IPS-11a (cell line): ENCODE results near the gene SNAPC2.
A peak's percentile ranks its signal among the peaks of the same experiment; 100 is the strongest.
"Not testable (repeated sequence)": the region's sequence is repeated elsewhere in the genome, so short reads cannot be mapped to it uniquely, and the experiment has no call there.

ENCODE experiments used
- H3K4me3 ChIP-seq: one replicate; pipeline ENCODE4 v1.5.1; 2013; ENCODE audit warnings: low read depth, low read length, control low read depth

SNAPC2 gene

DNA sequence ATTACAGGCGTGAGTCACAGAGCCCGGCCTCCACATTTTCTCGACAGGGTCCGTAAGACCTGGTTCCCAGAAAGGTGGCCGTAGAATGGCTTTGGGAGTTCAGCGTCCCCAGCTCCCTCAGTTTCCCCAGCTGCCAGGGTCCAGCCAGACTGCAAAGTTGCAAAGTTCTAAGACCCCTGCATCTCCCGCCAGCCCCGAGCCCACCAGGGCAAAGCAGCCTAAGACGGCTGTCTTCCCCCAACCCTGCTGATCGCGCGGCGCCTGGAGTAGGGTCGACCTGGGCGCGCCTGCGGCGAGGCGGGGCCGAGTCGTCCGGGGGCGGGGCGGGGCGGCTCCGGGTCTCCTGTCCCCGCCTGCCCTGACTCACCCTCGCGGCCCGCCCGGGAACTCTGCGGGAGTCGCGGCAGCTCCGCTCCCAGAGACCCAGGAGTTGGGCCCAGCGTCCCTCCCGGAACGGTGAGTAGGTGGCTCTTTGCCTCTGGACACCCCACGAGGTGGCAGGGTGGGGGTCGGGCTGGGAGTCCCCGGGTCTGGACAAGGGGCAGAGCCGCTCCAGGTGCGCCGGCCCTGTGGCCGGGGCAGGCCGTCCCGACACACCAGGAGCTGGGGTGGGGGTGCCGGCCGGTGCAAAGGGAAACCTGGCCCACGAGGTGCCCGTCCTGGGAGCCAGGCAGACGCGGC lies 31.9 kb upstream of the SNAPC2 start, which contains the start of gene LRRC8E:
LRRC8E (plus strand) TSS at position 366 of the 681 bp plus-strand sequence. CDS start 7,094 bp downstream, outside the sequence.
- H3K4me3 ChIP-seq: peak within 1 kb of the TSS; percentile 50

DNA sequence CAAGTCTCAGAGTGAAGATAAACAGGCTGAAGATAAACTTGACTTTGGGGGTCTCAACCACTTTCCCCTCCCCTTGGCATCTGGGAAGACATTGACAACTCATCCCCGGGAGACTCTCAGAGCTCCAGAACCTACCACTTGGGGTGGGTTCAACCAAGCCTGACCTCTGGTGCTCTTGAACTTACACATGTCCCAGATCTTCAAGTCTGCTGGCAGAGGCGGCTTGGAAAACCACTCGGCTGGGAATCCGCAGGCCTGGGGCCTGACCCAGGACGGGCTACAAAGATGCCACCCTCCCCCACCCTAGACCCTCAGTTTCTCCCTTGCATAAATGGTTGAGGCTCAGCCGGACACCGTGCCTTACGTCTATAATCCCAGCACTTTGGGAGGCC lies 31.3 kb upstream of the SNAPC2 start:
- H3K4me3 ChIP-seq: peak overlapping the region; percentile 50

DNA sequence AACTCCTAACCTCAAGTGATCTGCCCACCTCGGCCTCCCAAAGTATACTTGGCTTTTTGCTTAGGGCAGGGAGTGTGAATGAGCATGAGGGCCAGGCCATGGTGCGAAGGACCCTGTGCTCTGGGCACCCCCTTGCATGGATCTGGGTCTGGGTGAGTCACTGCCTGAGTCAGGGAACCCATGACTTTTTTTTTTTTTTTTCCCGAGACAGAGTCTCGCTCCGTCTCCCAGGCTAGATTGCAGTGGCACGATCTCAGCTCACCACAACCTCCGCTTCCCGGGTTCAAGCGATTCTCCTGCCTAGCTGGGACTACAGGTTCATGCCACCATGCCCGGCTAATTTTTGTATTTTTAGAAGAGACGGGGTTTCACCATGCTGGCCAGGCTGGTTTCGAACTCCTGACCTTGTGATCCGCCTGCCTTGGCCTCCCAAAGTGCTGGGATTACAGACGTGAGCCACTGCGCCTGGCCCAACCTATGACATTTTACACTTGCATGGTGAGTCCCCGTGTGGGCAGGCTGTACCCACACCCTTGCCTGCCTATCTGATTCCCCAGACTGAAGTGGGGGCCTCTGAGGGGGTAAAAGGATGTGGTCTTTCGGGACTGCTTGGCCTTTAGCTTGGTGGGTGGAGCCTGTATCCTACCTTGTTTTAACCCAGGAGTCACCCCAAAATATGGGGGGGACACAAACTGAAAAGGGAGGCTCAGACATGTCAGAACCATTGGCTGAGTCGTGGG lies 26.6 kb upstream of the SNAPC2 start:
- not testable (repeated sequence) for H3K4me3 ChIP-seq

DNA sequence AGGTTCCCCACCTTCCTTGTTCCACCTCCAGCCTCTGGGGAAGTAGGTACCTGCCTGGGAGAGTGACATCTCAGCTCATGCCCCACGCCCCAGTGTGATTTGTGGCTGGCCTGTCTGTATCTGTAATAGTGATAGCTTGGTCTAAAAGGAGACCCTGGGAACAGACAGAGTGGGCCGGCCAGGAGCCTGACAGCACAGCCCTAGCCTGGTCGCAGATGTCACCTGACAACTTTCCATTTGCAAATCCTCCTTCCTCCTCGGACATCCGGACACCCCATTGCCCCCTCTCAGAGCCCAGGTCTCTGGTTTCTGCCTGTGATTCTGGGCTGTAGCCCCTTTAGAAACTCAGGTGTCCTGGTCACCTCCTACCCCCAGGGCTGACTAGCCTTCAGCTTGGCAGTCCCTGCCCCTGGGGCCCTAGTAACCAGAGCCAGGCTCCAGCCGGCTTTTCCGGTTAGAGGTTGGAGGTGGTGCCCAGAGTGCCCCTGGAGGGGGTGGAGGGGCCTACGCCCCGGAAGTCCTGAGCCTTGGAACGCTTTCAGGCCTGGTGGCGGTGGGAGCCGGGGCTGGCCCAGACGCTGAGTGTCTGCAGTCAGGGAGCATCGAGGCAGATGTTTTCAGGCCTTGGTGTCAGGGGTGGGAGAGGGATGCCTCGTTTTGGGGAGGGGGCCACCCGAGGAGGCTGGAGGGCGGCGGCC lies 25.4 kb upstream of the SNAPC2 start:
- no peak overlapping the region for H3K4me3 ChIP-seq

DNA sequence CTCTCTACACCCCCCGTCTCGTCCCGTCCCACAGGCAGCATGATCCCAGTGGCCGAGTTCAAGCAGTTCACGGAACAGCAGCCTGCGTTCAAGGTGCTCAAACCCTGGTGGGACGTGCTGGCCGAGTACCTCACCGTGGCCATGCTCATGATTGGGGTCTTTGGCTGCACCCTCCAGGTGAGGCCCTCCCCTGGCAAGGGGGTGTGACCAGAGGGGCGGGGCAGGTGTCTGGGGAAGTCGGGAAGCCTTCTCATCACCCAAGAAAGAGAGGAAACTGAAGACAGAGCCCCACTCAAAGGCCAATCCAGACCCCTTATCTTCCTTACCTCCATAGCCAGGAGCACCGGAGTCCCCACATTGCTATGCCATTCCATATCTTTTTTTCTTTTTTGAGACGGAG lies 24.6 kb upstream of the SNAPC2 start:
- H3K4me3 ChIP-seq: no peak overlapping the region

DNA sequence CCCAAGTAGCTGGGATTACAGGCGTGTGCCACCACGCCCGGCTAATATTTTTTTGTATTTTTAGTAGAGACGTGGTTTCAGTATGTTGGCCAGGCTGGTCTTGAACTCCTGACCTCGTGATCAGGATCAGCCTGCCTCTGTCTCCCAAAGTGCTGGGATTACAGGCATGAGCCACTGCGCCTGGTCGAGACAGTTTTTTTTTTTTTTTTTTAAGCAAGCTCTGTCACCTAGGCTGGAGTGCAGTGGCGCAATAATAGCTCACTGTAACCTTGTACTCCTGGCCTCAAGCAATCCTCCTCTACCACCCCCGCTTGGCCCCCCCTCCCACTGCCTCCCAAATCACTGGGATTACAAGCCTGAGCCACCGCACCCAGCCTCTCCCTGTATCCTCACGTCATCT lies 22.8 kb upstream of the SNAPC2 start:
- H3K4me3 ChIP-seq: no peak overlapping the region

DNA sequence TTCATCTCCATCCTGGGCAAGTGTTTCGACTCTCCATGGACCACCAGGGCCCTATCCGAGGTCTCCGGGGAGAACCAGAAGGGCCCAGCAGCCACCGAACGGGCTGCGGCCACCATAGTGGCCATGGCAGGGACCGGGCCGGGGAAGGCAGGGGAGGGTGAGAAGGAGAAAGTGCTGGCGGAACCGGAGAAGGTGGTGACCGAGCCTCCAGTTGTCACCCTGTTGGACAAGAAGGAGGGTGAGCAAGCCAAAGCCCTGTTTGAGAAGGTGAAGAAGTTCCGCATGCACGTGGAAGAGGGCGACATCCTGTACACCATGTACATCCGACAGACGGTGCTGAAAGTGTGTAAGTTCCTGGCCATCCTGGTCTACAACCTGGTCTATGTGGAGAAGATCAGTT lies 21.2 kb upstream of the SNAPC2 start:
- H3K4me3 ChIP-seq: no peak overlapping the region

DNA sequence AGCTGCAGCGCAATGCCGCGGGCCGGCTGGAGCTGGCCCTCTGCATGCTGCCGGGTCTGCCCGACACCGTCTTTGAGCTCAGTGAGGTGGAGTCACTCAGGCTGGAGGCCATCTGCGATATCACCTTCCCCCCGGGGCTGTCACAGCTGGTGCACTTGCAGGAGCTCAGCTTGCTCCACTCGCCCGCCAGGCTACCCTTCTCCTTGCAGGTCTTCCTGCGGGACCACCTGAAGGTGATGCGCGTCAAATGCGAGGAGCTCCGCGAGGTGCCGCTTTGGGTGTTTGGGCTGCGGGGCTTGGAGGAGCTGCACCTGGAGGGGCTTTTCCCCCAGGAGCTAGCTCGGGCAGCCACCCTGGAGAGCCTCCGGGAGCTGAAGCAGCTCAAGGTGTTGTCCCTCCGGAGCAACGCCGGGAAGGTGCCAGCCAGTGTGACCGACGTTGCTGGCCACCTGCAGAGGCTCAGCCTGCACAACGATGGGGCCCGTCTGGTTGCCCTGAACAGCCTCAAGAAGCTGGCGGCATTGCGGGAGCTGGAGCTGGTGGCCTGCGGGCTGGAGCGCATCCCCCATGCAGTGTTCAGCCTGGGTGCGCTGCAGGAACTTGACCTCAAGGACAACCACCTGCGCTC lies 20.3 kb upstream of the SNAPC2 start:
- no peak overlapping the region for H3K4me3 ChIP-seq

DNA sequence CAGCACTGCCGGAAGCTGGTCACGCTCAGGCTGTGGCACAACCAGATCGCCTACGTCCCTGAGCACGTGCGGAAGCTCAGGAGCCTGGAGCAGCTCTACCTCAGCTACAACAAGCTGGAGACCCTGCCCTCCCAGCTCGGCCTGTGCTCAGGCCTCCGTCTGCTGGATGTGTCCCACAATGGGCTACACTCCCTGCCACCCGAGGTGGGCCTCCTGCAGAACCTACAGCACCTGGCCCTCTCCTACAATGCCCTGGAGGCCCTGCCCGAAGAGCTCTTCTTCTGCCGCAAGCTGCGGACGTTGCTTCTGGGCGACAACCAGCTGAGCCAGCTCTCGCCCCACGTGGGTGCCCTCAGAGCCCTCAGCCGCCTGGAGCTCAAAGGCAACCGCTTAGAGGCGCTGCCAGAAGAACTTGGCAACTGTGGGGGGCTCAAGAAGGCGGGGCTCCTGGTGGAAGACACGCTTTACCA lies 19.7 kb upstream of the SNAPC2 start:
- no peak overlapping the region for H3K4me3 ChIP-seq

DNA sequence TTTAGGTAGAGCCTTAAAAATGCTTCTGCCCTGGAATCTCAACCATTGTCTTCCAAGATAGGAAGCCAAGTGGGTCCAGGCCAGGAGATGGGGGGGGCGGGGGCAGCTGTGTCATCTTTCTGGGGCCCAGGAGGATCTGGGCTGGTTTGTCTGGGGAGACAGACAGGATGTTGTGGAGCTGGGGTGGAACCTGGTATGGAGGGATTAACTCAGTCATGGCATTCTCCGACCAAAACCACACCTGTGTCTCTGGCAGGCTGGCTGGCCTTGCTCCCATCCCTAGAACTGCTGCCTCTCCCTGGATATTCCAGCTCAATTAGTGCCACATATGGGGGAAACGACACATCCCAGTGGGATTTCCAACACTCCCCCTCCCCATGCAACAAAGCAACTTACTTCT lies 19.2 kb upstream of the SNAPC2 start:
- H3K4me3 ChIP-seq: no peak overlapping the region

DNA sequence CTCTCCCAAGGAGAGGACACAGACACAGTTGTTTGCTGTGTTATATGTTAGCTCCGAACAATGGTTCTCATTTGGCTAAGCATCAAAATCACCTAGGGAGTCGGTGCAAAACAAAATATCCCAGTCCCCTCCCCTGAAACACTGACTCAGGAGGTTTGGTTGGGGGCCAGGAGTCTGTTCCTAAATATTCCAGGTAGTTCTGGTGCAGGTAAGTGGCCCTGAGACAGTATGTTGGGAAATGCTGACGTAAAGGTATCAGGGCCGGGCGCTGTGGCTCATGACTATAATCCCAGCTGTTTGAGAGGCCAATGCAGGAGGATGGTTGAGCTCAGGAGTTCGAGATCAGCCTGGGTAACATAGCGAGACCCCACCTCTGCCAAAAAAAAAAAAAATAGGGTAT lies 18.8 kb upstream of the SNAPC2 start:
- no peak overlapping the region for H3K4me3 ChIP-seq

DNA sequence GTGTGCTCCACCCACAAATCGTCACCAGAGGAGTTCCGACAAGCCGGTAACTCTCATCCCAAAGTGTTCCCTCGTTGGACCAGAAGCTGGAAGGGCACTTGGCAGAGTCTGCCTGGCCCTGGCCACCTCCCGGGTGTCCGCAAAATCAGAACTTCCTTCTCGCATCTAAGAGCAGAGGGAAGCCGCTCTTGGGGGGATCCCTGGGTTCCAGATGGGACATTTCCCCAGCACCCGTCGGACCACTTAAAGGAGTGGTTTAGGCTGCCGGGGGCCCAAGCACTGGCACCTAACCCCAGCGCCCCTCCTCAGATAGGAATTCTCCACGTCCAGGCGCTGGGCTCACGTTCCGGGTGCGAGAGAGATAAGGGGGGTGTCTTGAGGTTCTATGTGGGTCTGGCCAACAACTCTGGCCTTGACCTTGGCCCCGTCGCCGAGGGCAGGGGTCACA lies 17.3 kb upstream of the SNAPC2 start:
- peak overlapping the region; percentile 83 for H3K4me3 ChIP-seq

DNA sequence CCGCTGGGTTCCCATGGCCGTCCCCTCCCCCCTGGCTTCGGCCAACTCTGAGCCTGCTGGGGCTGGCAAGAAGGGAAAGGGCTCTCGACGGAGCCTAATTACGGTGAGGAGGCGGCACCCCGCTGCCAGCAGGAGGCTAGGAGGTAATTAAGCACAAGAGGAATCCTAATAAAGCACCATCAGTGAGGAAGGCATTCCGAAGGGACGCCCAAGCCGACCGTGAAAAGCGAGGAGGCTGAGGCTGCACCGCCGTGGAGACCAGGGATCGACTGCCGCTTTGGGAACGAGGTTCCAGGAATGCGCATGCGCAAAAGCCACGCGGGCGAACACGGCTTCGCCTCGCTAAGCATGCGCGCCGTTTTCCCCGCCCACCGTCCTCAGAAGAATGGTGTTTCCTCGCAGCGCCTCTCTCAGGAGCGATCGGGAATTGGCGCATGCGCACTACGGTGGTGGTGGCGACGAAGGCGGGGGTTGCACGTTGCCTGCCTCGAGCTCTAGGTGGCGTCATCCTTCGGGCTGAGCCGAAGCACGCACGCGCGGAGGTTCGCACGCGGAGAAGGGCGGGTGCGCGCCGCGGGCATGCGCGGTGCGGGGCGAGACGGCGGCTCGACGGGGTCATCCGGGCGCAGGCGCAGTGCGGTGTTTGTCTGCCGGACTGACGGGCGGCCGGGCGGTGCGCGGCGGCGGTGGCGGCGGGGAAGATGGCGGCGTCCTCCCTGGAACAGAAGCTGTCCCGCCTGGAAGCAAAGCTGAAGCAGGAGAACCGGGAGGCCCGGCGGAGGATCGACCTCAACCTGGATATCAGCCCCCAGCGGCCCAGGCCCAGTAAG lies 16.7 kb upstream of the SNAPC2 start, which contains the start of gene MAP2K7:
MAP2K7 (plus strand) TSS at position 634 of the 830 bp plus-strand sequence; CDS start at position 702, 68 bp downstream.
- peak within 1 kb of the TSS; percentile 83 for H3K4me3 ChIP-seq

DNA sequence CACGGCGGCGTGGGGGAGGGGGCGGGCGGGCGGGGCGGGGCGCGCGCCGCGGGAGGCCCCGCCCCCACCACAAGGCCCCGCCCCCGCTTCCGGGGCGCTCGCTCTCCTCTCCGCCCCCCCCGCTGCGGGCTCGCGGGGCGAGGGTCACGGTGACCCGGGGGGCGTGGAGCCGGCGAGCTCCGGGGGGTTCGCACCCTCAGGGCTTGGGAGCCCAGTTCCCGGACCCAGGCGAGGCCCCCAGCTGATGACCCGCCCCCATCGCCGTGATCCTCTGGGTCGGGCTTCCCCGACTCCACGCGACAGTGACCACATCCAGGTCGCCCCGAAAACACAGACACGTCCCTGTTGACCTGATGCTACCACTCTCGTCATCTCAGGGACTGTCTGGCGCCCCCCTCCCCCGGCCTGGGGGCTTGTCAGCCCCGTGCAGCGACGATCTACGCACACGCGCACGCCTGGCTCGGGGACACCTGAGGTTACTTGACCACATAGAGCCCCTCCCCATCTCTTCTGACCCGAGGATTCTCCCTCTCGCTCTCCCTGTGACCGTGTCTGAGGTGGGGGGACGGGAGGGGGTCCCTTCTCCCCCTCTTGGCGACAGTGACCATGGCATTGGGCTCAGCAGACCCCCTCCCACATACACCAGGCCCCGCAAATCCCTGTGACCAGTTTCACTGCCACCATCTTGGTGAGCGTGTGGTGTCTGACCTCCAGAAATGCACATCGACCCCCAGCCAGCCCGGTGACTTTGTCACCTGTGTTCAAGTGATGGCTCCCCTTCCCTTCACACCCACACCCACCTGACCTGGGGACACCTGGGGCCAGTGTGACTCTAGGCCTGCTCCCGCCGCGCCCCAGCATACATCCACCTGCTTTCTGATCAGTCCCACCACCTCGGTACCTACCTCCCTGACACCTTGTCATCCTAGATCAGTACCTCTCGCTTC lies 15.8 kb upstream of the SNAPC2 start:
- peak overlapping the region; percentile 83 for H3K4me3 ChIP-seq

DNA sequence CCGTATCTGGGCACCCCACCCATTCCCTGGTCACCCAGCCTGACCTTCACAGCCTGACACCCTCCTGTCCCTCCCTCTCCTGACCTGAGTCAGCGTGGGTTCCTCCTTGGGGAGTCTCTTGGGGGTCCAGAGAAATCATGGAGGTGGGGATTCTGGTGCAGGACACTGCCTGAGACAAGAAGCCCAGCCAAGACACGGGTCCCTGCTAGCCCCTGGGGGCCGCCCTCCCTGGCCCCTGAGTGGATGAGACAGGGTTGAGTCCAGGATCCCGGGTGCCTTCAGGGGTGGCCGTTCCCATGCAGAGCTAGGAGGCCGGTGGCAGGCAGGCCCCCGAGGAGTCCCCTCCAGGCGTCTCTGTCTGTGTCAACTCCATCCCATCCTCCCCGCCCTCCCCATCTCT lies 14.9 kb upstream of the SNAPC2 start:
- H3K4me3 ChIP-seq: no peak overlapping the region

DNA sequence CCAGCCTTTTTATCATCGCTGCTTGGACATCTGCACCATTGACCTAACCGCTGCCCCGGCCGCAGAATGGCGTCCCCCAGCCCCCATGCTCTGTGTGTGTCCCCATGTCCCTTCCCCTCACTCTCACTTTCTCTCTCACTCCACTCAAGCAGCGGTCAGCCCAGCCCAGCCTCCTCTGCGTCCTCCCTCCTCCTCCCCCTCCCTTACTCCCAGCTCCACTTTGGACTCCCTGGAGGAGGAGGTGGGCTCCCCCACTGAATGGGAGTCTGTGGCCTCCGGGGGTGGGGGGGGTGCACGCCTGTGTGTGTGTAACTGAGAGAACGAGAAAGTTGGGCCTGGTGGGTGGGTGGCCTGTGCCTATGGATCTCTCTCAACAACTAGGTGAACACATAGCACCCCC lies 14.3 kb upstream of the SNAPC2 start:
- no peak overlapping the region for H3K4me3 ChIP-seq

DNA sequence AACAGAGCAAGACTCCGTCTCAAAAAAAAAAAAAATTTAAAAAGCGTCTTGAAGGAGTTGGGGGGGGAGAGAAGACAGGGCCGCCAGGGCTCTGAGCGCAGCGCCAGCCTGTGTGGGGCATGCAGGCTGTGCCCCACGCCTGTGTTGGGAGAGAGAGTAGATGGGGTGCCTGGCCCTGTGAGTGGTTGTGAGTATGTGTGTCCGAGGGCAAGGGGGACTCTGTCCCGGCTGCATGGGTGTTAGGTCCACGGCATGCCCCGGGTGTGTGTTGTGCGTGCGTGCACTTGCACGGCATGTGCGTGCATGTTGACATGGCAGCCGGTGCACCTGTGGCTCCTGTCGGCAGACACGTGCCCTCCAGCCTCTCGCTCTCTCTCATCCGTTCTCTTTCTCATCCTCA lies 13.0 kb upstream of the SNAPC2 start:
- no peak overlapping the region for H3K4me3 ChIP-seq

DNA sequence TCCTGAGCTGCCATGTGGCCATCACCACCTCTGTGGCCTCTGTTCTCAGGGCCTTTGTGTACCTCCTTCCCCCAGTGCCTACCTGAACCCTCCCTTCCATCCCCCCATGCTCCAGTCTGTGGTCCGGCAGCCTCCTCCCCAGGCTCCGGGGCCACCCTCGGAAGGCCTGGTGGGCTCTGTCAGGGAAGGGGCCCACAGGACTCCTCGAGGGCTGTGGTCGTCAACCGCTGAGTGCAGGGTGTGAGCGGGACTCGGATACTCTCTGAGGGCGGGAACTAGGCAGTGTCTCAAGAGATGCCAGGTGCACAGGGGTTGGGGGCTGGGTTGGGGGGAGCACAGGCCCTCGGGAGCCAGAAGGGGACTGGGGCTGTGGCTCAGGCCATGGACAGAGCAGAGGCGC lies 12.6 kb upstream of the SNAPC2 start:
- no peak overlapping the region for H3K4me3 ChIP-seq

DNA sequence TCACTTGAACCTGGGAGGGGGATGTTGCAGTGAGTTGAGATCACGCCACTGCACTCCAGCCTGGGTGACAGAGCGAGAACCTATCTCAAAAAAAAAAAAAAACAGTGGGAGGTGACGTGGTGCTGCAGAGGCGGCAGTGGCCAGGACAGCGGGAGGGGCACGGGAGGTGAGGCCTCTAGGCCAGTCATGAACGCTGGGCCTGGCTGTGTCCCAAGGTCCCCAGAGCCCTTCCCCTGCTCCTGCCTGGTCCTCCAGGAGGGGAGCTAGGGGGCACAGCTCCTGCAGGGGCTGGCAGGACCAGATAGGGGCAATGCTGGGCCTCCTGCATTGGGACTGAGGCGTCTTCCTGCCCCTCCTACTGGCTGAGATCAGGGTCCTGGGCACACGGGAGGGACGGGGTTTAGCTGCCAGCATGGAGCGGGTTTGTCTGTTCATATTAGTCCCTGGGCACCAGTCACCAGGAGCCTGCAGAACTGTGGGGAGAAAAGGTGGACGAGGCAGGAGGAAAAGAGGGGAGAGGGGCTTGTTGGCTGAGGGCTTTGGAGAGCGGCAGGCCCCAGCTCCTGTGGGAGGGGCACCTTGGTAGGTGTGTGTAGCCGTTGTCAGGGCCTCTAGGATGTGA lies 11.9 kb upstream of the SNAPC2 start:
- no peak overlapping the region for H3K4me3 ChIP-seq
